SU-DHL-6 (cell line): Measurements from ENCODE around the gene TNFRSF12A.

Source experiments
- CTCF ChIP-seq: fragments of 200-600 bp; sonication (generic); IDR thresholded peaks from one replicate; pipeline ENCODE4 v1.5.1; 2017; ENCODE audit warnings: antibody characterized with exemption, mild to moderate bottlenecking, low read length, moderate library complexity; ENCODE audit not compliant: insufficient read depth, poor library complexity, severe bottlenecking
- EZH2phosphoT487 ChIP-seq: fragments of 200-600 bp; sonication (generic), shearing (Covaris generic); conservative IDR thresholded peaks from 2 replicates; pipeline ENCODE4 v1.6.1; 2018; ENCODE audit warnings: mild to moderate bottlenecking, antibody characterized with exemption, low read length, moderate library complexity, mixed read lengths

- TF ChIP-seq CTCF (no peak), EZH2phosphoT487 (no peak)
Measured at GRCh38 chr16:2981177-2981898, 38.8 kb upstream of the TNFRSF12A start.
